ENCODE measurements around the gene SNAI3.

DNA sequence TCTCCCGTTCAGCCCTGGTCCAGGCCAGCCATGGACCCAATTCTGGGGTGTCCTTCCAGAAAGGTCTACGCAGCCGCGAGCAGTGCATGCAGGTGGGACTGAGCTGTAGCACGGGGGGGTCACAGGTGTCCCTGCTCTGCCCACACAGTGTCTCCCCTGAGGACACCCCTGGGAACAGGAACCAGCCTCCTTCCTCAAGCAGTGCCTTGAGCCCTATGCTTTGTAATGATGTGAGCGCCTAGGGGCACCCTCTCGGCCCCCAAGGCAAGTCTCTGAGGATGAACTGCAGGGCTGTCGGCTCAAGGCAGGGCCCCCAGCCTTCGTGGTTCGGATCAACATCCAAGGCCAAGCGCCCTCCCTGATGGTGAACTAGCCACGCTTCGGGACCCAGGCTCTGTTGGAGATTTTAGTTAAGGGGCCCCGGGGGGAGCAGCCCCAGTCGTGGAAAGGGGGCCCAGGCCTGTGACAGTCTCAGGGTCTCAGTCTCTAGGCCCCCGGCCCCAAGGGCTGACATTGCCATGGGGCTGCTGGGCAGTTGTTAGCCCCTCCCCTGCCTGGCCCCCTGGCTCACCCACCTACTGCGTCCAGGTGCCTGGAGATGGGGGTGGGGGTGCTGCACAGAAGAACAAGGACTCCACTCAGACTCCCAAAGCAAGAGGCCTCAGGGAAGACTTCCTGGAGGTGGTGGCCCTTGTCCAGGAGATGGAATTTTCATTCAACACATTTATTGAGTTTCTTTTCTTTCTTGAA is 45.6 kb downstream of the SNAI3 start:
- TF ChIP-seq ZNF140 (tag by site-specific recombination; IDR thresholded peaks at IDR 0.05) (no peak), ZNF626 (tag by site-specific recombination; IDR thresholded peaks at IDR 0.05) (no peak), ZBTB17 (tag by site-specific recombination; IDR thresholded peaks at IDR 0.05) (no peak), HOXD13 (CRISPR knock-in tag; IDR thresholded peaks at IDR 0.05; ENCODE audit: borderline replicate concordance) (no peak), ZNF561 (tag by site-specific recombination; IDR thresholded peaks at IDR 0.05; ENCODE audit: borderline replicate concordance) (no peak), ZNF175 (tag by site-specific recombination; IDR thresholded peaks at IDR 0.05) (no peak), ZNF777 (tag by site-specific recombination; IDR thresholded peaks at IDR 0.05; ENCODE audit: borderline replicate concordance) (no peak), ZNF664 (tag by site-specific recombination; IDR thresholded peaks at IDR 0.05) (no peak)
- TF ChIP-seq, protein P1, sequence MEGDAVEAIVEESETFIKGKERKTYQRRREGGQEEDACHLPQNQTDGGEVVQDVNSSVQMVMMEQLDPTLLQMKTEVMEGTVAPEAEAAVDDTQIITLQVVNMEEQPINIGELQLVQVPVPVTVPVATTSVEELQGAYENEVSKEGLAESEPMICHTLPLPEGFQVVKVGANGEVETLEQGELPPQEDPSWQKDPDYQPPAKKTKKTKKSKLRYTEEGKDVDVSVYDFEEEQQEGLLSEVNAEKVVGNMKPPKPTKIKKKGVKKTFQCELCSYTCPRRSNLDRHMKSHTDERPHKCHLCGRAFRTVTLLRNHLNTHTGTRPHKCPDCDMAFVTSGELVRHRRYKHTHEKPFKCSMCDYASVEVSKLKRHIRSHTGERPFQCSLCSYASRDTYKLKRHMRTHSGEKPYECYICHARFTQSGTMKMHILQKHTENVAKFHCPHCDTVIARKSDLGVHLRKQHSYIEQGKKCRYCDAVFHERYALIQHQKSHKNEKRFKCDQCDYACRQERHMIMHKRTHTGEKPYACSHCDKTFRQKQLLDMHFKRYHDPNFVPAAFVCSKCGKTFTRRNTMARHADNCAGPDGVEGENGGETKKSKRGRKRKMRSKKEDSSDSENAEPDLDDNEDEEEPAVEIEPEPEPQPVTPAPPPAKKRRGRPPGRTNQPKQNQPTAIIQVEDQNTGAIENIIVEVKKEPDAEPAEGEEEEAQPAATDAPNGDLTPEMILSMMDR (tag by site-specific recombination; IDR thresholded peaks at IDR 0.05) = no peak
- TF ChIP-seq, protein P2, sequence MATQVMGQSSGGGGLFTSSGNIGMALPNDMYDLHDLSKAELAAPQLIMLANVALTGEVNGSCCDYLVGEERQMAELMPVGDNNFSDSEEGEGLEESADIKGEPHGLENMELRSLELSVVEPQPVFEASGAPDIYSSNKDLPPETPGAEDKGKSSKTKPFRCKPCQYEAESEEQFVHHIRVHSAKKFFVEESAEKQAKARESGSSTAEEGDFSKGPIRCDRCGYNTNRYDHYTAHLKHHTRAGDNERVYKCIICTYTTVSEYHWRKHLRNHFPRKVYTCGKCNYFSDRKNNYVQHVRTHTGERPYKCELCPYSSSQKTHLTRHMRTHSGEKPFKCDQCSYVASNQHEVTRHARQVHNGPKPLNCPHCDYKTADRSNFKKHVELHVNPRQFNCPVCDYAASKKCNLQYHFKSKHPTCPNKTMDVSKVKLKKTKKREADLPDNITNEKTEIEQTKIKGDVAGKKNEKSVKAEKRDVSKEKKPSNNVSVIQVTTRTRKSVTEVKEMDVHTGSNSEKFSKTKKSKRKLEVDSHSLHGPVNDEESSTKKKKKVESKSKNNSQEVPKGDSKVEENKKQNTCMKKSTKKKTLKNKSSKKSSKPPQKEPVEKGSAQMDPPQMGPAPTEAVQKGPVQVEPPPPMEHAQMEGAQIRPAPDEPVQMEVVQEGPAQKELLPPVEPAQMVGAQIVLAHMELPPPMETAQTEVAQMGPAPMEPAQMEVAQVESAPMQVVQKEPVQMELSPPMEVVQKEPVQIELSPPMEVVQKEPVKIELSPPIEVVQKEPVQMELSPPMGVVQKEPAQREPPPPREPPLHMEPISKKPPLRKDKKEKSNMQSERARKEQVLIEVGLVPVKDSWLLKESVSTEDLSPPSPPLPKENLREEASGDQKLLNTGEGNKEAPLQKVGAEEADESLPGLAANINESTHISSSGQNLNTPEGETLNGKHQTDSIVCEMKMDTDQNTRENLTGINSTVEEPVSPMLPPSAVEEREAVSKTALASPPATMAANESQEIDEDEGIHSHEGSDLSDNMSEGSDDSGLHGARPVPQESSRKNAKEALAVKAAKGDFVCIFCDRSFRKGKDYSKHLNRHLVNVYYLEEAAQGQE (tag by site-specific recombination; IDR thresholded peaks at IDR 0.05) = no peak
